ENCODE data around the gene SMARCC1.

DNA sequence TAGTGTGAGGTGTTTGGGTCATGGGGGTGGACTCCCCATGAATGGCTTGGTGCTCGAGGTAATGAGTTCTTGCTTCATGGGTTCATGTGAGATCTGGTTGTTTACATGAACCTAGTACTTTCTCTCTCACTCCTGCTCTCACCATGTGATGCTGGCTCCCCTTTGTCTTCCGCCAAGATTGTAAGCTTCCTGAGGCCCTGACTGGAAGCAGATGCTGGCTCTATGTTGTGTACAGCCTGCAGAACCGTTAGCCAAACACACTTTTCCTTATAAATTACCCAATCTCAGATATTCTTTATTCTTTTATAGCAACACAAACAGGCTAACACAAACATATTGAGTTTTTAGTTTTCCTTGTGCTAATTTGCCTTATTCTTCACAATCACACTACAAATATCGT is 199.9 kb downstream of the SMARCC1 start:
- TF ChIP-seq RFX5 (IDR thresholded peaks at IDR 0.05) (no peak), CTCF (IDR thresholded peaks at IDR 0.05) (no peak), ZSCAN20 (CRISPR knock-in tag; IDR thresholded peaks at IDR 0.05) (no peak), EP300 (IDR thresholded peaks at IDR 0.05) (no peak), HDAC2 (IDR thresholded peaks at IDR 0.05) (no peak), HMGXB4 (CRISPR knock-in tag; IDR thresholded peaks at IDR 0.05; ENCODE audit: borderline replicate concordance) (no peak), RAD21 (conservative IDR thresholded peaks at IDR 0.05 in 1 of 2, IDR thresholded peaks at IDR 0.05 in 1 of 2) (no peak), ZNF302 (CRISPR knock-in tag; IDR thresholded peaks at IDR 0.05) (no peak), POLR2A (IDR thresholded peaks at IDR 0.05; ENCODE audit: low read length) (no peak)

All from A549 (cell line).